Body of pancreas (tissue), 4 donors: Measurements from ENCODE around the gene PPP4R4. TPM values are rescaled to one million over a fixed set of nuclear protein-coding genes. Genes with fewer than 3 reads are reported as not detected.

Experiments
- ATAC-seq: fragments of 150-250 bp; one replicate; pipeline ENCODE4 v1.9.1; 2016
- DNase-seq, 4 donors: peaks; one replicate each; pipeline ENCODE4 v3.0.0-alpha.2; 2019
- H3K27ac ChIP-seq, 4 donors: fragments of 200-600 bp; sonication (generic); 1 replicate in 3 of 4; 2 replicates in 1 of 4; pipeline versions ENCODE4 v1.5.1 to v1.6.1; 2016 to 2019; ENCODE audit warnings: mild to moderate bottlenecking in 1 of 4, mixed read lengths in 1 of 4, moderate library complexity in 1 of 4
- H3K27me3 ChIP-seq, 2 donors: fragments of 200-600 bp; sonication (generic); one replicate each; pipeline ENCODE4 v1.6.0; 2016; ENCODE audit warnings: mild to moderate bottlenecking in 1 of 2
- H3K36me3 ChIP-seq, 2 donors: fragments of 200-600 bp; sonication (generic); replicated peaks in 1 of 2; 2 replicates each; pipeline ENCODE4 v1.5.1; 2016; ENCODE audit warnings: low read depth in 2 of 2; ENCODE audit not compliant: insufficient read depth in 1 of 2
- H3K4me1 ChIP-seq: fragments of 200-600 bp; sonication (generic); one replicate; pipeline ENCODE4 v1.6.0; 2016
- H3K4me3 ChIP-seq, 2 donors: fragments of 200-600 bp; sonication (generic); 1 replicate in 1 of 2; 2 replicates in 1 of 2; pipeline ENCODE4 v1.5.1; 2016 to 2019
- H3K9me3 ChIP-seq, 3 donors: fragments of 200-600 bp; sonication (generic); 1 replicate in 2 of 3; 2 replicates in 1 of 3; pipeline ENCODE4 v1.5.1; 2016
- POLR2A ChIP-seq, 3 donors: fragments of 450-650 bp; IDR thresholded peaks; one replicate each; pipeline ENCODE4 v1.6.1; 2016; ENCODE audit warnings: antibody characterized with exemption in 3 of 3, mild to moderate bottlenecking in 2 of 3
- WGBS, 2 donors: methylation state at CpG; one replicate each; pipeline ENCODE4 v1.1.5; 2017; 5-methylcytosine and 5-hydroxymethylcytosine counted together
- intact Hi-C: fragments of 100-400 bp; cut with DNase I; formaldehyde crosslinking; loops from one replicate; pipeline ENCODE4 v1.15.1; 2023
- total RNA-seq, 2 donors: library from RNA; depleted of rRNA; stranded (reverse); fragments of >200 nt; gene quantifications; one replicate each; pipeline ENCODE4 v1.1.0, GENCODE V29; 2016
- TF ChIP-seq, protein P1 (sequence below), 7 experiments: fragments of 450-650 bp in 4 of 7; fragments of 200-600 bp in 3 of 7; sonication (generic) in 3 of 7; IDR thresholded peaks; one replicate each; pipeline ENCODE4 v1.5.1; 2016 to 2019; ENCODE audit warnings: antibody characterized with exemption in 7 of 7

PPP4R4 gene
- total RNA-seq, 2 donors from 2014 or later: 1.3 to 2.6 TPM

DNA sequence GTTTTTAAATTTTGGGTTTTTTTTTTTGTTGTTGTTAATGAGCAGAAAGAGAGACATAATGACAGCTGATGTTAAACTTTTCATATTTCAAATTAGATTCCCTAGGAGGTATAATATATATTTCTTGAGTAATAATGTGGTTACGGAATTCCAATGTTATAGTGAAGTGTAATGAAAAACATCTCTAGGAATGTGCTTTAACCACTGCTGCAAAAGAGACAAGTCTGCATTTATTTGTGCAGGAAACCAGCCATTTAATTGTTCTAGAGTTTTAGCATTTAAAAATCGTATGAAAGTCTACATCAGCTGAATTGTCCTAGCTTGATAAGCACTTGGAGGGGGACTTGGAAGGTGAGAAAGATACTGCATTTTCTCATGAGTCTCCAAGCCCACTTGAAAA is 104.6 kb downstream of the PPP4R4 start:
- H3K36me3 ChIP-seq: no peaks in the 10 kb centered on the region
- no peaks in the 10 kb centered on the region for H3K9me3 ChIP-seq
- no peak for ATAC-seq
- no peaks in the 10 kb centered on the region for H3K4me1 ChIP-seq
- no peak for DNase-seq
- H3K27ac ChIP-seq: no peak overlapping the region
- H3K4me3 ChIP-seq: no peak overlapping the region
- intact Hi-C loops: no loop called here
- 72 to 79% methylated on average over 2 of the region's 2 CpGs for WGBS, 2 donors
- H3K27me3 ChIP-seq: no peaks in the 10 kb centered on the region
- TF ChIP-seq POLR2A (IDR thresholded peaks at IDR 0.05): no peak
- TF ChIP-seq, protein P1, sequence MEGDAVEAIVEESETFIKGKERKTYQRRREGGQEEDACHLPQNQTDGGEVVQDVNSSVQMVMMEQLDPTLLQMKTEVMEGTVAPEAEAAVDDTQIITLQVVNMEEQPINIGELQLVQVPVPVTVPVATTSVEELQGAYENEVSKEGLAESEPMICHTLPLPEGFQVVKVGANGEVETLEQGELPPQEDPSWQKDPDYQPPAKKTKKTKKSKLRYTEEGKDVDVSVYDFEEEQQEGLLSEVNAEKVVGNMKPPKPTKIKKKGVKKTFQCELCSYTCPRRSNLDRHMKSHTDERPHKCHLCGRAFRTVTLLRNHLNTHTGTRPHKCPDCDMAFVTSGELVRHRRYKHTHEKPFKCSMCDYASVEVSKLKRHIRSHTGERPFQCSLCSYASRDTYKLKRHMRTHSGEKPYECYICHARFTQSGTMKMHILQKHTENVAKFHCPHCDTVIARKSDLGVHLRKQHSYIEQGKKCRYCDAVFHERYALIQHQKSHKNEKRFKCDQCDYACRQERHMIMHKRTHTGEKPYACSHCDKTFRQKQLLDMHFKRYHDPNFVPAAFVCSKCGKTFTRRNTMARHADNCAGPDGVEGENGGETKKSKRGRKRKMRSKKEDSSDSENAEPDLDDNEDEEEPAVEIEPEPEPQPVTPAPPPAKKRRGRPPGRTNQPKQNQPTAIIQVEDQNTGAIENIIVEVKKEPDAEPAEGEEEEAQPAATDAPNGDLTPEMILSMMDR (IDR thresholded peaks at IDR 0.05): no peak

DNA sequence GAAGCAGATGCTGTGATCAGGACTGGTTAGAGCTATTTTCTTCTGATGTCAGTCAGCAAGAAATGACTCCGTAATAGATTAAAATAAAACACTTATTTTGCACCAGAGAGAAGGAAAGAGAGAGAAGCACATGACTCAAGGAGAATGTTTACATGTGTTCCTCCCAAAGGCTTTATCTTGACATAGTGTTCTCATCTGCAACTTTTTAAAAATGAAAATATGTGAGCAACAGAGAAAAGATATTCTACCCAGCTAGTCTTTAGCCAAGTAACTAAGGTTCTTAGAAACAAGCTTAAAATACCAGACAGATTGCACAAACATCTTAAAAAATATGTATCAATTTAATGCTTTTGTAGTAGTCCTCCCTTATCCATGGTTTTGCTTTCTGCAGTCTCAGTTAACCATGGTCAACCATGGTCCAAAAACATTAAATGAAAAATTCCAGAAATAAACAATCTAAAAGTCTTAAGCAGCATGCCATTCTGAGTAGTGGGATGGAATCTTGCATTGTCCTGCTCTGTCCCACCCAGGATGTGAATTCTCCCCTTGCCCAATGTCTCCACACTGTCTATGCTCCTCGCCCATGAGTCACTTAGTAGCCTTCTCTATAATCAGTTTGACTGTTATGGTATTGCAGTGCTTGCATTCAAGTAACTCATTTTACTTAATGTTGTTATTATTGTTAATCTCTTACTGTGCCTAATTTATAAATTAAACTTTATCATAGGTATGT is 109.0 kb downstream of the PPP4R4 start:
- no peak for ATAC-seq
- H3K4me3 ChIP-seq: no peak overlapping the region
- H3K36me3 ChIP-seq: no peaks in the 10 kb centered on the region
- 81 to 97% methylated on average over 2 of the region's 2 CpGs for WGBS, 2 donors
- no peaks in the 10 kb centered on the region for H3K9me3 ChIP-seq
- no peak overlapping the region for H3K27ac ChIP-seq
- H3K4me1 ChIP-seq: no peaks in the 10 kb centered on the region
- TF ChIP-seq, protein P1 (IDR thresholded peaks at IDR 0.05): no peak
- no peaks in the 10 kb centered on the region for H3K27me3 ChIP-seq
- intact Hi-C loops: no loop called here
- no peak for DNase-seq

DNA sequence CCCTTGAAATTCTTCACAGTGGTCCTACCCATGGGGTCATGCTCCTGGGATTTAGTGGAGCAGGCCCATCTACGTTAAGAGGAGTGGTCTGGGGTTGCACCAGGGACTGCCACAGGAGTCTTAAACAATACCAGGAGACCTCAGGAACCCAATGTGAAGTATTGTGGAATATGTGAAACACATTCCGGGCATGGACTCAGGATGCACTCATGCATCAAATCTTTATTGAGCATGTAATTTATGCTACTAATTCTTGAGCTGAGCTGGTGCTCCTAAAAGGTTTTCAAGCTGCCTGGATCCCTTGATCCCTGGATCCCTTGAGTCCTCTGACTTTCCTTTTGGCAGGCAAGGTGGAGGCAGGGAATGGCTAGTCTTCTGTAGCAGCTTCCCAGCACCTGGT is 110.1 kb downstream of the PPP4R4 start:
- intact Hi-C loops: no loop called here
- WGBS, 2 donors: 63 to 81% methylated on average over 2 of the region's 2 CpGs
- H3K27me3 ChIP-seq: no peaks in the 10 kb centered on the region

DNA sequence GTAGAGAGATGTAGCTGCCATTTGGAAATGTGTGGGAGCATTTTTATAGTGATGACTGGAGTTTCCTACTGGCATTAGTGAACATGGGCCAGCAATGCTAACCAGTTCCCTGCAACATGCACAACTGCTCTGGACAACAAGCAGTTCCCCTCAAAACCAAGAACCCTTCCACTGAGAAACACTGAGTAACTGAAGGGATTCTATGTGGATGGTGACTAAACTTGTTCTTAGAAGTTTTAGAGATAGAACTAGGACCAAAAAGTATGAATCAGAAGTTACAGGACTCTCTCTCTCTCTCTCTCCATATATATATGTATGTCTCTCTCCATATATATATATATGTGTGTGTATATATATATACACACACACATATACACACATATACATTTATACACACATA is 111.0 kb downstream of the PPP4R4 start:
- no peaks in the 10 kb centered on the region for H3K27me3 ChIP-seq
- no peaks in the 10 kb centered on the region for H3K9me3 ChIP-seq
- ATAC-seq: no peak
- H3K4me3 ChIP-seq: no peak overlapping the region
- H3K36me3 ChIP-seq: no peaks in the 10 kb centered on the region
- no peak for DNase-seq
- no peak overlapping the region for H3K27ac ChIP-seq
- H3K4me1 ChIP-seq: no peaks in the 10 kb centered on the region
- no peak for TF ChIP-seq POLR2A (IDR thresholded peaks at IDR 0.05)
- TF ChIP-seq, protein P1 (IDR thresholded peaks at IDR 0.05): no peak
- intact Hi-C loops: no loop called here

More for the DNA sequence above, 110.1 kb downstream of the PPP4R4 start:
- no peak overlapping the region for H3K27ac ChIP-seq
- no peaks in the 10 kb centered on the region for H3K9me3 ChIP-seq
- DNase-seq (no peak), ATAC-seq (no peak)
- TF ChIP-seq, protein P1 (IDR thresholded peaks at IDR 0.05): no peak
- no peaks in the 10 kb centered on the region for H3K4me1 ChIP-seq
- H3K36me3 ChIP-seq: no peaks in the 10 kb centered on the region
- H3K4me3 ChIP-seq: no peak overlapping the region
